Activated T-cell treated with anti-CD3 and anti-CD28 coated beads for 24 hours (primary cell): Measurements from ENCODE around the gene NES.

ENCODE experiments used
- DNase-seq: peaks from one replicate; pipeline ENCODE4 v3.0.0-alpha.2; 2020; ENCODE audit warnings: low read depth

Gene NES

GRCh38 chr1:156703741-156704140, 26.5 kb upstream of the NES start:
- no peak for DNase-seq

DNA sequence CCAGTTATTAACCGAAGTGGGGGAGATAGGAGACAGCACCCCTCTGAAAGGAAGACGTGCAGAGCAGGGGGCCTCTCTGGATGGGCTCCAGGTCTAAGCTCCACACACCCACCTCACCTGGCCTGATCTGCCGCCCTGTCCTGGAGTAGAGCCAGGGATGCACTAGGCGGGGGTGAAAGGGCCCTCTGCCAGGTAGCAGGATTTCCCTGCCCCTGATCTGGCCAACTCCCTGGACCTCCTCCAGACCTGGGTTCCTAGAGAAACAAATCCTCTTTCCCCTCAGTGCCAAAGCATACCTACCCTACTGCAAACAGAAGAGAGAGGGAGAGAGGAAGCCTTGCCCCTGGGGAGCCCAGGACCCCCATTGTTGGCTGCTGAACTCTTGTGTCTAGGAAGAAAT, 26.1 kb upstream of the NES start:
- no peak for DNase-seq

DNA sequence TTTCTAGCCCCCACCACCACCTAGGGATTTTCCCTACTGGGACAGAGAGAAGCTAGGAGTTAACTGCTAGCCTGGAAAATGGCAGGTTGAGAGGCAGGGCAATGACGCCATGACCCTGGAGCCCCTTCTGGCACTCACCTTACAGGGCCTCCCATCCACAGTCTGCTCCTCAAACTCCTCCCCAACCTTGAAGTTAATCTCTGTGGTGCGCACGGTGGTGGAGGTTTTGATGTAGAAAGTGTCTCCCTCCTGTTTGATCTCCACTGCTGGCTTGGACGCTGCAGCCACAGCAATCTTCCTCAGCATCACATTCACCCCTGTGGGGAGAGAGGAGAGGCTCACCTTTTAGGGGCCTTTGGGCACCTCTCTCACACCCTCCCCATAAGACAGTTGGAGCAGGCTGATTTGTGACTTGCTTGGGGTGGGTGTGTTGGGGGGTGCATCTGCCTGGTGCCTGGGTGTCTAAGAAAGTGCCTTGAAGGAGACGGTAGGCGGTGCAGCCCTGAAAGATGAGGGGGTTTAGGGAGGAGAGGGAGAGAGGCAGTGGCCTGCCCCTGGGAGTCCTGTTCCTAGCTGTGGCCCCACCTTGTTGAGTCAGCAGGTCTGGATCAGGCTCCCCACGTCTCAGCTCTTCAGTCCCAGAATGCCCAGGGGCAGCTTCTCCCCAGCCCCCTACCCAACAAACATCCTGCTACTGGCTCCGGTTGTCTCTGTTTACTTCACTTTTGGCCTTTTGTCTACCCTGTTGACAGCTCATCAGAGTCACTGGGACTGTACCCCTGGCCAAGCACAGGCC, 23.7 kb upstream of the NES start:
- DNase-seq: no peak

DNA sequence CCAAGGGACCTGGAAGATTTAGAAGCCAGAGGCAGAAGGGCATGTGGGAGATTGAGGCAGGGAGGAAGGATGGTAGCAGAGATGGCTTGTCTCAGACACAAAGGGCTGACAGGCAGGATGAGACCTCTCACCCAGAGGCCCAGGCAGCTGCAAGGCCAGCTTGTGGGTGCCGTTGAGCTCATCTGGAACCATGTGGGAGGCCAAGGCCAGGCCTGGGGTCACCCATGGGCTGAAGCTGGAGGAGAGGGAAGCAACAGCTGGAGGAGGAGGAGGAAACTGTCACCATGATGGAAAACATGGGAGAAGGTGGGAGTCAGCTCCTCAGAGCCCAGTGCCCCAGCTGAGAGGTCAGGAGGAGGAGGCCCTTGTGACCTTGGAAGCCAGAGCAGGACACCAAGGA, 21.8 kb upstream of the NES start:
- DNase-seq: no peak

DNA sequence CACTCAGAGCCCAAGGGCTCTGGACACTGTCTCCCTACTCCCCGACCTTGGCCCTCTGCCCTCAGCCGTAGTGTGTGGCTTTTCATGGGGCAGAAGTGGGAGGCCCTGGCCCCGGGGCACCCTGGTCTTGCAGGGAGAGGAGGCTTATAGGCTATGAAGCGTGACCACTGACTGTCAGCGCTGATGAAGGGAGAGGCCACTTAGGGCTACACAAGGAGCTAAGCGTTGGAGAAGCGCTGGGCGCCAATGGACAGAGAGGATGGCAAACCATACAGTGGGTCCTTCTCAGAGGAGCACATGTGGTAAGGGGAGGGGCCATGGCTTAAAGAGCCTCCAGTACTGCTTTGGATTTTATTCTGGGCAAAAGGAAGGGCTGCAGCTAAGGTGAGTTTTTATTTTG, 20.3 kb upstream of the NES start:
- DNase-seq: no peak

DNA sequence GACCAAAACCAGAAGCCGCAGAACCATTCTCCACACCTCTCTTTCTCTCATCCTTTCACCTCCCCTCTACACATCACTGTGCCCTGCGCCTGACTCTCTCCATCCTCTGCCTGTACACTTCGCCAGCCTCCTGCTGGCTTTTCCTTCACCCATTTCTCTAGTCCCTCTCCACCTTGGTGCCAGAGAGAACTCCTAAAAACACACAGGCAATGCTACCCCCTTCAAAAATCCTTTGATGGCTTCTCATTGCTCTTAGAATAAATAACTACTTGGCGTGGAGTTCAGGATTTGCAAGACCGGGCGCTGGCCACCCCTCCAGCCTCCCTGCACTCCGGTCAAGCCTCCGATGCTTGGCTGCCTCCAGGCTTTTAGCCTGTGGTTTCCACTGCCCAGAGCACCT, 19.5 kb upstream of the NES start:
- DNase-seq: no peak

GRCh38 chr1:156694690-156694962, 17.4 kb upstream of the NES start:
- no peak for DNase-seq

DNA sequence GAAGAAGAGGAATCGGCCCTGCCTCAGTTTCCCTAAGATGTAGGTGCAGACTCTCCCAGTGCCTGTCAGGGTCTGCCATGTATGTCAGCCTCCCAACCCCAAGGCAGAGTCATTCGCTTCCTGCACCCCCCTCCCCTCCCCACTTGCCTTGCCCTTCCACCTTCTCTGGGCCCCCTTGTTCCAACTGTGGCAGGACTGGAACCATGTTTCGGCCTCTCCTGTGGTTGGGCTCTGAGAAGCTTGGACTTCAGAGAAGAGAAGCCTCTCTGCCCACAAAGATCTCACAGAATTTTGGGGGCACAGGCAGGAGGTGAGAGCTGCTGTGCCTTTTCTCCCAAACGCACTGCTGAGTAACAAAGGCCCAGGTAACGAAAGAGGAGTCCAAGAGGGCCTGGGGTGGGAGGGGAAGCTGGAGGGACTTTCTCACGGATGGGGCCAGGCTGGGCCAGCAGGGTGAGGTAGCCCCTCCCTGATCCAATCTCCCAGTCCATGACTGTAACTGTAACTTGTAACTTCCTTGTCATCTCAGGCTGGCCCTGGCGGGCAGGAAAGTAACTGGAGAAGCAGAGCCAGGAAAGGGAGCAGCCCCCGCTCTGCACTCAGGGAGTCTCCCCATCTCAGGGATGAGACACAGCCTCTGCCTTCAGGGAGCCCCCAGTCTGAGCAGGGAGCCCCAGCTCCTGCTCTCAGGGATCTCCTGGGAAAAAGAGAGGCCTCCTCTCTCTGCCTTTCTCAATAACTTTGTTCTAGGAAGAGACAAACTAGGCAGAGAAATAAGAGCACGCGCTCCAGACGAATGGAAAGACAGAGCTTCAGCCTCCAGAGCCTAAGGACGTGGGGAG, 16.9 kb upstream of the NES start:
- DNase-seq: no peak

GRCh38 chr1:156692925-156693847, 16.0 kb upstream of the NES start:
- DNase-seq: no peak

DNA sequence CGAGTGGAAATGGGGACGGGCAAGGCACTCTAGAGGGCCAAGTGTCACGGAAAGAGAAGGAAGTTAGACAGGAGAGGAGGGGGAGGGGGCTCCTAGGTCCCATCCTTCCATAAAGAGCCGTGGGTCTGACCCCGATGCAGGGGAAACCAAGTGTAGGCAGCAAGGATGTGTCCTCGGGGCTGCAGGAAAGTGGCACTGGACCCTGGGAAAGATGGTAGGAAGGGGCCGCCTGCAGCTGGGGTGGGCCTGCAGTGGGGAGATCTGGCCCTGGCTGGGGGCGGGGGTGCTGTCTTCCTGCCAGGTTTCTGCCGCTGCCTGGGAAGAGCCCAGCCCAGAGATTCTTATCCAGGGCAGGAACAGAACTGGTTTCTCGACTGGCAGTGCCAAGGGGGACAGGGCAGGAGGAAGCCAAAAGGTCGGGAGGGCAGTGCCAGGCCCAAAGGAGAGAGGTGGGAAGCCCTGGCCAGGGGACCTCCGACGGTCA, 15.3 kb upstream of the NES start:
- DNase-seq: no peak

DNA sequence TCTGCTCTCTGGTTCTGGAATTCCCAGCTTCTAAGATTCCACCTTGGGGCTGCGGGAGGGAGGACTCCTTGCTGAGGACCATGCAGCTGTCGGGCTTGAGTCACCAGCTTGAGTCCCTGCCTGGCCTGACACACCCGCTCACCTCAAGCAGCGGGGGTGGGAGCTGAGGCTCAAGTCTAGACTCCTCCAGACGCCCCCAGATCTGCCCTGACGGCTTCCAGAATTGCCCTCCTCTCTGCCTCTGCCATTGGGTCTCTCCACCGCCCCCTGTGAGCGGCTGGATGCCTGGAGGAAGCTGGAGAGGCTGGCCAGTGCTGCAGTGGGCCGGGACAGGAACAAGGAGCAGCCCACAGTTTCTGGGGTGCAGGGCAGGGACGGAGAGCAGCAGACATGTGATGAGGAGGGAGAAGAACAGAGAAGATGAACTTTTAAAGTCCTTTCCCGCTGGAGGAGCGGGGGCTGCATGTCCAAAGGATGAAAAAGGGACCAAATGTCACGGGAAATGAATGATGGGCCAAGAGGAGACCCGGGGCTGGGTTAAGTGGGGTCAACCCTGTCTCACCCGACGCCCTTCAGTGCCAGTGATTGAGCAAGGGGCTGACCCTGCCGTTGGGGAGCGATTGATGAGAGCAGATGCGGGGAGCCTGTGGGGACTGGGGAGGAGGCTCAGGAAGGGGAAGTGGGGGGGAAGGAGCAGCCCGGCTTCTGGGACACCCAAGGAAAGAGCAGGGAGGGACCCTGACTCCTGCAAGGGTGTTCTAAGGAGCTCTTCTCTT, 14.6 kb upstream of the NES start:
- DNase-seq: no peak

DNA sequence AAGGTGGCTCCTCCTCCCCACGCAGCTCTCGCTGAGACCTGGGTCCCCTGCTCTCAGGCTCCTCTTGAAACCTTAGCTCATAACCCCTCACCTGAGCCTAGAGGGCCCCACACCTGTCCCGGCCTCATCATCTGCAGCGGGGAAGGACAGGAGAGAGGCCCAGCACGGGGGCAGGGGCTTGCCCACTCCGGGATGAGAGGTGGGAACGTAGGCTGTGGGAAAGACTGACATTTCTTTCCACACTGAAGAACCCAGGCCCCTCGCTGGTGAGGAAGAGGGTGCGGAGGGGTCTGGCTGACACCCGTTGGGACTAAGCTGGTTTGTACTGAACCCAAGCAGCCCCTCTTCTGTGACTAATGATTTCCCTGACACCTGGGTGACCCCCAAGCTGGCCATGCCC, 14.0 kb upstream of the NES start:
- DNase-seq: no peak

DNA sequence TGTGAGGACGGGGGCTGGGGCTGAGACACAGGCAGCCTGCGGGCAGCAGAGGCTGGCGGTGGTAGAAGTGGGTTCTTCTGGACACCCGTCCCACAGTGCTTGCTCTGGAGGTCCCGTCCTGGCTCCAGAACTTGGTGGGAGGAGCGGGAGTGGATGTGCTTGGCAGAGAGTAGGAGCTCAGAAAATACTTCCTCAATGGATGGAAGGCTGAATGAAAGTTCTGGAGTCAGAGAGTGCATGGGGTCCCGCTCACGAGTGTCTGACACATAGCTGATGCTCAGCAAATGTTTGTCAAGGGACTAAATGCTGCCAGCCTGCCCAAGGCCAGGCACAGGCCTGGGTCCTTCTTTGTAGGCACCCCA, 13.4 kb upstream of the NES start:
- DNase-seq: no peak

DNA sequence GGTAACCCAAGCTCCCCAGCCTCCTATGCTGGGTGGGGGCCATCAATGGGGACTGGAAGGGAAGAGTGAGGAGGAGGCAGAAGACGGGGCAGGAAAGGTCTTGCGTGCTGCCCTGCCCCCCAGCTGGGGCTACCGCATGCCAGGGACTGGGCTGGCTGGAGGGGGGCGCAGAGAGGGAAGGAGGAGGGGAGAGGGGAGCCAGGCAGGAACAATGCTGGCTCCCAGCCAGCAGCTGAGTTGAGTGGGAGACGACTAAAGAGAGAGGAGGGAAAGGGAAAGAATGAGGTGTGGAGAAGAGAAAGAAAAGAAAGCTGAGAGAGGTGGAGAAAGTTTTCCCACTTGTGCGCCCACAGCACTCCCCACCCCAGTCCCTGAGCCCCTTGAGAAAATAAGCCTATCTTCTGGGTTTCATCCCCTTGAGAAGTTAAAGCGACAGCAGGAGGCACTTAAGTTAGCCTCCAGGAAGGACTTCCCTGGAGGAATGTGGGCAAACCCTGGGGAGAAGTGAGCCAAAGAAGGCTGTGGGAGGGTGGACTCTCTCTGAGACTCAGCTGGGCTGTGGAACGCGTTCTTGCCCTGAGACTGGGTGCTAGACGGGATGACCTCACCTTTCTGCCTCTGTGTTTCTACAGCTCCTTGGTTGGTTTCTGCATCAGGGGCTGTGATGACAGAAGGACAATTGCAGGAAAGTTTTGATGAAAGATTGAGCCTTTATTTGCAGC, 12.9 kb upstream of the NES start:
- DNase-seq: no peak

GRCh38 chr1:156689035-156689952, 12.1 kb upstream of the NES start:
- DNase-seq: peak; percentile 68

GRCh38 chr1:156684227-156684782, 7.1 kb upstream of the NES start:
- no peak for DNase-seq

DNA sequence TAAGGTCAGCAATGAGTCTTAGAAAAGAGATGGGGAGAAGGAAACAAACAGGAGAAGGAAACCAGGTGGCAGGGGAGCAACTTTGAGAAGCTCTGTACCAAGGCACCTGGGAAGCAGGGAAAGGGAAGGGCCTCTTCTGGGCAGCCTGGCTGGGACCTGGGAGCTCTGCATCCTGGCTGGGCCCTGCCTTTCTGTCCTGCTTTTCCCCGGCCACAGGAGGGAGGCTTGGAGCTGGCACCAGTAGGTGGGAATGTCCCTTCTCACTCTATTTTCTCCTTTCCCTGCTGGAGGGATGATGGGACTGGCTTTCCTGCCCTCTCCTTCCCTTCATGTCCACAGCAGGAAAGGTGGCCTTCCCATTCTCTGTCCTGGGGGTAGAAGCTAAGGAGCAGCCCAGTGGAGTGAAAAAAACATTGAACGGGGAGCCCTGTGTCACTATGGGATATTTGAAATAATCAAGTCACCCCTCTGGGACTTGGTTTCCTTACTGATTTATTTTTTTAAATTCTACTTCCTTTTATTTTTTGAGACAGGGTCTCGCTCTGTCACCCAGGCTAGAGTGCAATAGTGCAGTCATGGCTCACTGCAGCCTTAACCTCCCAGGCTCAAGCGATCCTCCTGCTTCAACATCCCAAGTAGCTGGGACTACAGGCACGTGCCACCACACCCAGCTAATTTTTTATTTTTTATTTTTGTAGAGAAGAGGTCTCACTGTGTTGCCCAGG, 5.1 kb upstream of the NES start:
- no peak for DNase-seq

- no peak for DNase-seq
These were observed 4.2 kb upstream of the NES start for GRCh38 chr1:156681196-156681960.
